H1 (cell line): ENCODE results near the gene ZNF407. TPM values are rescaled to one million over a fixed set of nuclear protein-coding genes. Genes with fewer than 3 reads are reported as not detected.

Source experiments
- CTCF ChIA-PET: fragments of 300-600 bp; sonication (Branson Sonifier 250); formaldehyde crosslinking; loops from one replicate; lab custom pipeline; 2021; ENCODE audit not compliant: partially characterized antibody; lab: Charles Lee
- POLR2A ChIA-PET: fragments of 300-600 bp; sonication (Branson Sonifier 250); formaldehyde crosslinking; loops from one replicate; lab custom pipeline; 2021; ENCODE audit warnings: inconsistent platforms; ENCODE audit not compliant: partially characterized antibody; lab: Charles Lee
- DNase-seq, 2 experiments: peaks; one replicate each; pipeline versions ENCODE4 v3.0.0 to v3.0.0-alpha.2; 2010 to 2022; ENCODE audit warnings: low spot score in 2 of 2, low read depth in 1 of 2, mixed read lengths in 1 of 2
- FAIRE-seq: peaks from 2 replicates; lab custom pipeline; 2011; peaks lifted over from hg19 to GRCh38; lab: Jason Lieb, UNC
- H2AFZ ChIP-seq: 2 replicates; pipeline ENCODE4 v1.8.1; 2012; ENCODE audit warnings: low read length, inconsistent platforms
- H2AK5ac ChIP-seq: 2 replicates; pipeline ENCODE4 v1.6.1; 2013; ENCODE audit warnings: low read depth, low read length
- H2BK120ac ChIP-seq: replicated peaks from 2 replicates; pipeline ENCODE3; 2013; ENCODE audit warnings: low read depth, low read length, inconsistent platforms
- H2BK12ac ChIP-seq: 2 replicates; pipeline ENCODE4 v1.6.1; 2013; ENCODE audit warnings: low read depth, low read length
- H2BK15ac ChIP-seq: 2 replicates; pipeline ENCODE4 v1.6.1; 2013; ENCODE audit warnings: low read length
- H2BK20ac ChIP-seq: 2 replicates; pipeline ENCODE4 v1.6.1; 2013; ENCODE audit warnings: low read length
- H2BK5ac ChIP-seq: 2 replicates; pipeline ENCODE4 v1.6.1; 2013; ENCODE audit warnings: low read depth, low read length
- H3K14ac ChIP-seq: 2 replicates; pipeline ENCODE4 v1.6.1; 2013; ENCODE audit warnings: inconsistent platforms; ENCODE audit not compliant: insufficient read length
- H3K18ac ChIP-seq: 2 replicates; pipeline ENCODE4 v1.6.1; 2013; ENCODE audit warnings: low read length; ENCODE audit errors: extremely low read depth
- H3K23ac ChIP-seq: 2 replicates; pipeline ENCODE4 v1.6.1; 2013; ENCODE audit warnings: inconsistent platforms; ENCODE audit not compliant: insufficient read length
- H3K23me2 ChIP-seq: 2 replicates; pipeline ENCODE4 v1.6.1; 2013; ENCODE audit warnings: low read depth, low read length
- H3K27ac ChIP-seq: 2 replicates; pipeline ENCODE4 v1.6.1; 2011; ENCODE audit warnings: low read depth, low read length, inconsistent platforms
- H3K27me3 ChIP-seq, 4 experiments: replicated peaks in 1 of 4; 1 replicate in 1 of 4; 2 replicates in 3 of 4; pipeline versions ENCODE4 v1.6.1 to v1.8.1; 2011 to 2013; ENCODE audit warnings: low read length in 3 of 4, mild to moderate bottlenecking in 3 of 4, inconsistent platforms in 2 of 4, mixed read lengths in 2 of 4, moderate library complexity in 1 of 4; ENCODE audit not compliant: control insufficient read depth in 3 of 4, insufficient read depth in 3 of 4; ENCODE audit errors: extremely low read depth in 1 of 4
- H3K36me3 ChIP-seq, 4 experiments: 2 replicates each; pipeline versions ENCODE4 v1.6.1 to v1.8.1; 2011 to 2013; ENCODE audit warnings: mild to moderate bottlenecking in 4 of 4, low read length in 3 of 4, moderate library complexity in 2 of 4, control low read depth in 1 of 4, inconsistent platforms in 1 of 4; ENCODE audit not compliant: insufficient read depth in 4 of 4, control insufficient read depth in 2 of 4
- H3K4ac ChIP-seq: replicated peaks from 2 replicates; pipeline ENCODE3; 2013; ENCODE audit warnings: low read length, low read depth, mixed read lengths, inconsistent platforms; ENCODE audit not compliant: insufficient read length
- H3K4me1 ChIP-seq, 4 experiments: replicated peaks in 1 of 4; 1 replicate in 1 of 4; 2 replicates in 3 of 4; pipeline versions ENCODE4 v1.6.1 to v1.8.1; 2011 to 2013; ENCODE audit warnings: low read length in 3 of 4, inconsistent platforms in 2 of 4, mixed read lengths in 1 of 4; ENCODE audit not compliant: insufficient read depth in 4 of 4, control insufficient read depth in 3 of 4
- H3K4me2 ChIP-seq, 2 experiments: 2 replicates each; pipeline versions ENCODE4 v1.6.1 to v1.8.1; 2011 to 2013; ENCODE audit warnings: low read depth in 2 of 2, low read length in 2 of 2, control low read depth in 1 of 2, inconsistent platforms in 1 of 2, mild to moderate bottlenecking in 1 of 2; ENCODE audit not compliant: insufficient read depth in 1 of 2
- H3K4me3 ChIP-seq, 4 experiments: fragments of 200-600, 300-600 bp in 1 of 4; sonication (generic), shearing (Covaris generic), sonication (Bioruptor Twin) in 1 of 4; 2 replicates each; pipeline versions ENCODE4 v1.5.1 to v1.8.1; 2011 to 2016; ENCODE audit warnings: low read length in 4 of 4, low read depth in 3 of 4, control low read depth in 2 of 4, inconsistent platforms in 2 of 4, mild to moderate bottlenecking in 2 of 4, mixed read lengths in 1 of 4, moderate library complexity in 1 of 4; ENCODE audit not compliant: insufficient read depth in 2 of 4; ENCODE audit errors: extremely low read depth in 1 of 4
- H3K56ac ChIP-seq: replicated peaks from 2 replicates; pipeline ENCODE3; 2013; ENCODE audit warnings: low read depth, mild to moderate bottlenecking, mixed read lengths, low read length, inconsistent platforms; ENCODE audit not compliant: insufficient read length
- H3K79me1 ChIP-seq: 2 replicates; pipeline ENCODE4 v1.6.1; 2013; ENCODE audit warnings: low read depth, low read length, control low read depth
- H3K79me2 ChIP-seq, 2 experiments: 2 replicates each; pipeline versions ENCODE4 v1.6.1 to v1.8.1; 2012 to 2013; ENCODE audit warnings: low read length in 2 of 2, mild to moderate bottlenecking in 2 of 2, inconsistent platforms in 1 of 2; ENCODE audit not compliant: insufficient read depth in 2 of 2, control insufficient read depth in 1 of 2
- H3K9ac ChIP-seq, 4 experiments: replicated peaks in 1 of 4; 1 replicate in 1 of 4; 2 replicates in 3 of 4; pipeline versions ENCODE4 v1.6.1 to v1.8.1; 2011 to 2013; ENCODE audit warnings: low read depth in 3 of 4, low read length in 3 of 4, control low read depth in 2 of 4, mild to moderate bottlenecking in 2 of 4, moderate library complexity in 2 of 4, inconsistent platforms in 1 of 4; ENCODE audit errors: extremely low read depth in 1 of 4
- H3K9me3 ChIP-seq, 2 experiments: 2 replicates each; pipeline versions ENCODE4 v1.6.1 to v1.8.1; 2012 to 2013; ENCODE audit warnings: mild to moderate bottlenecking in 2 of 2, moderate library complexity in 2 of 2, control low read depth in 1 of 2, inconsistent platforms in 1 of 2, low read depth in 1 of 2, low read length in 1 of 2, mixed read lengths in 1 of 2; ENCODE audit not compliant: insufficient read depth in 2 of 2
- H4K20me1 ChIP-seq, 2 experiments: replicated peaks in 1 of 2; 2 replicates each; pipeline versions ENCODE3 to v1.8.1; 2011 to 2013; ENCODE audit warnings: inconsistent platforms in 2 of 2, low read length in 2 of 2, mild to moderate bottlenecking in 1 of 2; ENCODE audit not compliant: insufficient read depth in 2 of 2, control insufficient read depth in 1 of 2
- H4K5ac ChIP-seq: 2 replicates; pipeline ENCODE4 v1.6.1; 2013; ENCODE audit warnings: low read length, low read depth, mixed read lengths, inconsistent platforms; ENCODE audit not compliant: insufficient read length
- H4K8ac ChIP-seq: 2 replicates; pipeline ENCODE4 v1.8.0; 2013; ENCODE audit warnings: mild to moderate bottlenecking, moderate library complexity, low read length, inconsistent platforms; ENCODE audit not compliant: insufficient read depth; ENCODE audit errors: extremely low read depth
- H4K91ac ChIP-seq: replicated peaks from 2 replicates; pipeline ENCODE3; 2013; ENCODE audit warnings: low read length, mixed read lengths, inconsistent platforms; ENCODE audit not compliant: insufficient read length
- ASH2L ChIP-seq: fragments of 200-600, 300-600 bp; sonication (generic); IDR thresholded peaks from one replicate; pipeline ENCODE4 v1.7.1; 2017; ENCODE audit warnings: low read length
- TEAD4 ChIP-seq: IDR thresholded peaks from 2 replicates; pipeline ENCODE4 v1.6.1; 2012; ENCODE audit warnings: low read depth, low read length, inconsistent platforms, mixed read lengths
- WGBS, 2 experiments: shearing (Covaris generic) in 1 of 2; methylation state at CpG; one replicate each; pipeline versions ENCODE4 v1.1.6 to v1.1.7; 2013 to 2015; ENCODE audit warnings: low lambda C conversion rate in 2 of 2, mixed read lengths in 2 of 2, inconsistent platforms in 1 of 2, low coverage in 1 of 2, missing lambda C conversion rate in 1 of 2; ENCODE audit not compliant: insufficient replicate concordance in 2 of 2, insufficient coverage in 1 of 2, insufficient read length in 1 of 2; ENCODE audit errors: extremely low coverage in 1 of 2, missing lambda C conversion rate in 1 of 2; 5-methylcytosine and 5-hydroxymethylcytosine counted together
- polyA plus RNA-seq, 7 experiments: library from polyadenylated mRNA; depleted of rRNA in 3 of 7; stranded (reverse) in 5 of 7; unstranded in 2 of 7; fragments of >200 nt in 5 of 7; fragments of 200-250 nt in 2 of 7; gene quantifications; 1 replicate in 5 of 7; 2 replicates in 1 of 7; 4 replicates in 1 of 7; pipeline versions ENCODE4 v1.2.1 to v1.2.3, GENCODE V29; 2011 to 2013; ENCODE audit warnings: missing spikeins in 2 of 7, mixed read lengths in 2 of 7
- total RNA-seq: library from RNA; stranded (reverse); fragmentation: NEBNext Ultra II Directional; extraction: Animal tissue kit (Norgen Biotek cat#: 25700); gene quantifications from 2 replicates; pipeline ENCODE4 v1.2.1, GENCODE V29; 2021

The ZNF407 gene
- total and polyA plus RNA-seq, 2 of the 8 experiments (the other 6 are each of a cell fraction or from before 2014, with no cell fraction given), result 1.5 to 6.8 TPM

DNA sequence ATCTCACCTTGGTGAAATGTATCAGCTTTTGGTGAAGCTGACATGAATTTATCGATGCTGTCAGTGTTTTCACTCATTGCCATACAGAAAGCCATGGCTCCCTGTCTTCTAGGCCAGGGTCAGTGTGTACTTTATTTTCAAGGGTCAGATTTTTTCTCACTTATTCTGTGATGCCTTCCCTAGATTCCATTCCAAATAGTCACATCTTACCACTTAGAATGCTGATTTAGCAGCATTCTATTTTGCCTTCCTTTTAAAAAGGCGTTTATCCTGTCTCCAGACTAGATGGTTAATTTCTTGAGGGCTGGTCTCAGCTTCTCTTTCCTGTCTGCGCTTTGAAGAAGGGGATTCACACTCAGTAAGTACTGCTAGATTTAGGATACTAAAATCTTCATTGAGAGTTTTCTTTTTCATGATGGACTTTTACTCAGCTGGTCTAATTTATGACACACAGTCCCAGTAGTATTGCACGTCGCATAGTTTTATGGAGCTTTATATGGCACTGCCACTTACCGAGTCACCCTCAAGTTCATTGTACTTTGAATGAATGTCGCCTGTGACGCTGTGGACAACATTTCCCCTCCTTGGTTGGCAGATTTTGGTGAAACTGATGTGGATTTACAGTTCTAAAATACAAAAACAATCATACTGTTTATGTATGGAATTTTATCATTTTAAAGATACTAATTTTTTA lies 194.0 kb downstream of the ZNF407 start:
- Histone ChIP-seq H3K36me3 (no peaks in the 10 kb centered on the region; a peak in 2 of 8 replicates), H4K91ac (no peak overlapping the region), H3K4me3 (no peak overlapping the region), H3K9me3 (no peaks in the 10 kb centered on the region), H4K20me1 (no peaks in the 10 kb centered on the region), H2AFZ (no peak overlapping the region), H4K5ac (no peak overlapping the region), H3K23ac (no peak overlapping the region), H2BK12ac (no peak overlapping the region), H3K18ac (no peak overlapping the region), H3K56ac (no peak overlapping the region), H2BK5ac (no peak overlapping the region), H3K4ac (no peak overlapping the region), H3K9ac (no peak overlapping the region), H2AK5ac (no peak overlapping the region), H4K8ac (no peak overlapping the region), H3K4me2 (no peak overlapping the region), H3K79me2 (no peaks in the 10 kb centered on the region), H3K27me3 (no peaks in the 10 kb centered on the region), H3K14ac (no peak overlapping the region), H3K4me1 (peaks cover 0 to 5% (median 0%) of the 10 kb centered on the region in 4 experiments; a peak in 2 of 7 replicates), H3K79me1 (no peaks in the 10 kb centered on the region), H3K23me2 (no peaks in the 10 kb centered on the region), H2BK20ac (peak overlapping the region; percentile 66; the same call in 1 of the 2 replicates), H3K27ac (no peak overlapping the region), H2BK15ac (no peak overlapping the region), H2BK120ac (no peak overlapping the region)
- no peak for DNase-seq
- ChIA-PET CTCF (interaction anchor here (1.1 to 1.5 kb wide), 2 partner anchors 28 to 108 kb away, joined by 3 to 5 read pairs; no protein-coding TSS in a partner anchor), POLR2A (no interaction called here)
- WGBS, 2 experiments, result 94% methylated on average over 8 of the region's 8 CpGs; no CpG with 5 or more reads in 1 of the 2 experiments
- no peak for FAIRE-seq
- no peak for TF ChIP-seq TEAD4
- TF ChIP-seq ASH2L, result no peak
